ENCODE data around the gene PPP4R4.

DNA sequence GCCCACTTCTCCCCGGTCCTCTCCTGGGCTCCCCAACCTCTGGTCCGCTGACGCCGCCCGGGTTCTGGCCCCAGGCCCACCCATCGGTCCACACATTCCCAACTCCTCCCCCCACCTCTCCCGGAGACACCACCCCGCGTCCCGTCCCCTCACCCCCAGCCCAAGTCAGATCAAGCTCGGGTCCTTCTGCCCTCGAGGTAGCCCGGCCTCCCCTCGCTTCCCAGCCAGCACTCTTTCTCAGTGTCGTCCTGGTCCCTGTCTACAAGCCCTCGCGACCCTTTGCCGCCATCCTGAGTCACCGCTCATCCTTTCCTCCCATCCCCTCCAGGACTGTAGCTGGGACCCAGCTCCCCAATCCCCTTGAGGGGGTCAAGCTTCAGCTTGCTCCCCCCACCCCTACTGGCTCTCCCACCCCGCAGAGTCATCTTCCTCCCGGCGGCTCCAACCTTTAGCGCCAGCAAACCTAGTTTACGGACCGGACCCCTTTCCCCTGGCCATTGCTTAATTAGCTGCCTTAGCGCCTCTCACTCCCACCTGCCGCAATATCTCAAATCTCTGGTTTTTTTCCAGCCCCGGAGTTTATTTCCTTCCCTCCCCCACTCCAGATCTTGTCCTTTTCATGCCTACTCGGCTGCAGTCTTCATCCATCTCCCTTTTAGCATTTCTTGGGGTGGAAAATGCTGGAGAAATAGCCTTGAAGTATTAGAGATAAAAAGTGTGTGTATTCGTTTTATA, 1.1 kb downstream of the PPP4R4 start:
- TF ChIP-seq POLR2A (IDR thresholded peaks at IDR 0.05) (no peak), POLR2AphosphoS5 (IDR thresholded peaks at IDR 0.05) (no peak)
- TF ChIP-seq, protein P1, sequence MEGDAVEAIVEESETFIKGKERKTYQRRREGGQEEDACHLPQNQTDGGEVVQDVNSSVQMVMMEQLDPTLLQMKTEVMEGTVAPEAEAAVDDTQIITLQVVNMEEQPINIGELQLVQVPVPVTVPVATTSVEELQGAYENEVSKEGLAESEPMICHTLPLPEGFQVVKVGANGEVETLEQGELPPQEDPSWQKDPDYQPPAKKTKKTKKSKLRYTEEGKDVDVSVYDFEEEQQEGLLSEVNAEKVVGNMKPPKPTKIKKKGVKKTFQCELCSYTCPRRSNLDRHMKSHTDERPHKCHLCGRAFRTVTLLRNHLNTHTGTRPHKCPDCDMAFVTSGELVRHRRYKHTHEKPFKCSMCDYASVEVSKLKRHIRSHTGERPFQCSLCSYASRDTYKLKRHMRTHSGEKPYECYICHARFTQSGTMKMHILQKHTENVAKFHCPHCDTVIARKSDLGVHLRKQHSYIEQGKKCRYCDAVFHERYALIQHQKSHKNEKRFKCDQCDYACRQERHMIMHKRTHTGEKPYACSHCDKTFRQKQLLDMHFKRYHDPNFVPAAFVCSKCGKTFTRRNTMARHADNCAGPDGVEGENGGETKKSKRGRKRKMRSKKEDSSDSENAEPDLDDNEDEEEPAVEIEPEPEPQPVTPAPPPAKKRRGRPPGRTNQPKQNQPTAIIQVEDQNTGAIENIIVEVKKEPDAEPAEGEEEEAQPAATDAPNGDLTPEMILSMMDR (IDR thresholded peaks at IDR 0.05), result no peak
